ENCODE results near the gene CCND3.
A peak's percentile ranks its signal among the peaks of the same experiment; 100 is the strongest.

CCND3 gene

DNA sequence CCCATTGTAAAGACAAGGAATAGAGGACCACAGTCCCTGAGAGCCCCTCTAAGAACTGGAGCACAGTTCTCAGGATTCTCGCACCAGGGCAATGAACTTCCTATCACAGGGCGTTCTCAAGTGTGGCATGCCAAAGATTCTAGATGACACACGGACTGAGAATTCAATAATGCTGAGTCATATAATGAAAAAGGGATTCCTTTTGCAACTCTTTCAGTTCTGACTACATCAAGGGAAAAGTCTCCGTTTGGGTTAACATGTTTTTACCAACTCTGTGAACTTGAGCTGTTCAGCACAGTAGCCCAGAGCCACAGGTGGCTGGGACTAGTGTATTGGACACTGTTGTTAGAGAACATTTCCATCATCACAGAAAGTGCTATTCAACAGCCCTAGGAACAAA, 24.1 kb downstream of the CCND3 start:
- no peak for DNase-seq

DNA sequence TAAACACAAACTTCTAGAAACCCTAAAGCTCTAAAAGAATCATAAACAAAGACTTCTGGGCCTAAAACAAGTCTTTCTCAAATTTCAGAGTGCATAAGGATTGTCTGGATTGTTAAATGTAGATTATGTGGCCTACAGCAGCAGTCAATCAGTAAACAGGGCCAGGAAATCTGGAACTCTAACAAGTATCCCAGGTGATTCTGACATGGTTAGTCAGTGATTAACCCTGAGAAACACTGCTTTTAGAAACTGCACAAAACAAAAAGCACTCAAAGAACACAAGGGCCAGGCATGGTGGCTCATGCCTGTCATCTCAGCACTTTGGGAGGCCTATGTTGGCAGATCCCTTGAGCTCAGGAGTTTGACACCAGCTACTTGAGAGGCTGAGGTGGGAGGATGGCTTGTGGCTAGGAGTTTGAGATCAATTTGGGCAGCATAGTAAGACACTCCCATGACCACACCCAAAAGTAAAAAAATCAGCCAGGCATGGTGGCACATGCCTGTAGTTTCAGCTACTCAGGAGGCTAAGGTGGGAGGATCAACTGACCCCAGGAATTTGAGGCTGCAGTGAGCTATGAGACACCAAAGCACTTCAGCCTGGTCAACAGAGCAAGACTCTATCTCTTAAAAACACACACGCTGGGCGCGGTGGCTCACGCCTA, 26.6 kb downstream of the CCND3 start:
- DNase-seq = no peak

DNA sequence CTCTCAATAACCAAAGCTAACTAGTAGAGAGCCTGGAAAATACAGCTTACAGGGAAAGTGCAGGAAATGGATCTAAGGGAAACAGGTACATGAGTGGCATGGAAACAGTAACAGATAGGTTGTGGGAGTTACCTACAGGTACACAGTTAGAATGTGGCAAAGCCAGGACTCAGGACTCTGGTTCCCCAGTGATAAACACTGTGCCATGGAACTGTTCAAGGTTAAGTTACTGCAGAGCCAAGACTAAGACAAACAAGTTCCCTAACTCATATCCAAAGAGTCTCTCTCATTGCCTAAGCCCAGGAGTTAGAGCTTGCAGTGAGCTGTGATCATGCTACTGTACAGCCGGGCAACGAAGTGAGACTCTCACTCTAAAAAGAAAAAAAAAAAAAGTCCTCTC, 27.3 kb downstream of the CCND3 start:
- DNase-seq = no peak

DNA sequence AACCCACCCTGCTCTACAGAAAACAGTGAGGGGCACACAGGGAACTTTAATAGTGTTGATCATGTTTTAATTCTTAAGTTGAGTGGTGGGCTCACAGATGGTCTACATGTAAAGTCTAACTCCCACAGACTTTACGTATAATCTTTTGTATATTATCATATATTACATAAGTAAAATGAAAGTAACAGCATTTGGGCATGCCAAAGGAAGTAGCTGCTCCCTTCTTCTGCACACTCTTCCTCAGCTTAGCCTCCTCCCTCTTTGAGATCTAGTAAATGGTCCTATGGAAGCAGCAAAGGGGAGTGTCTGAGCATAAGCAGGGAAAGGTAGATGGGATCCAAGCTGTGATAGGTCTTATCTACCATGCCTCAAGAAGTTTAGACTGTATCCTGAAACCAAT, 31.9 kb downstream of the CCND3 start:
- DNase-seq = no peak

DNA sequence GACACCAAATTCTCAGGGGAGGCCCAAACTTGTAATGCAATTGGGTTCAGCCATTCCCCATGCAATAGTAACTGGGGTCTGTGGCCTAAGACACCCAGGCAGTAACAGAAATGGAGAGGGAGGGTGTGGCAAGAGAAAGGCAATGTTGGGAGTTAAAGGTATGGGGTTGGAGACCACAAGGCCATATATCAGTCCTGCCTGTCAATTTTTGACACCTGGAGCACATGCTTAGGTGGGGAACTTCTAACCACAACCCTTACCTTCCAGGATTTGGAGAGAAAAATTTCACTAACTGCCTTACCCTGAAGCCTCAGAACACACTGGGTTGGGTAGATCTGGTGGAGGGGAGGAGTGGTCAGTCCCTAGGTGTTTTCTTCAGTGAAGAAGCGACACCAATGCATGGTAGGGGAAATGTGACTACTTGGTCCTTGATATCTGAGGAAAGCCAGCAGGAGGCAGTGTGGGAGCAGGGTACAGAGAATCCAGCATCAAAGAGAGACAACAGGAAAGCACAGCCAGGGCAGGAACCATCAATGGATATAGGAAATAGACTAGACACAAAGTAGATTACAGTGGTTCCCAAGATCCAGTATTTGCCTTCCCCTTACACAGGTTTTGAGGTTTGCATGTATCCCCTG, 39.6 kb downstream of the CCND3 start:
- peak; percentile 74 for DNase-seq

DNA sequence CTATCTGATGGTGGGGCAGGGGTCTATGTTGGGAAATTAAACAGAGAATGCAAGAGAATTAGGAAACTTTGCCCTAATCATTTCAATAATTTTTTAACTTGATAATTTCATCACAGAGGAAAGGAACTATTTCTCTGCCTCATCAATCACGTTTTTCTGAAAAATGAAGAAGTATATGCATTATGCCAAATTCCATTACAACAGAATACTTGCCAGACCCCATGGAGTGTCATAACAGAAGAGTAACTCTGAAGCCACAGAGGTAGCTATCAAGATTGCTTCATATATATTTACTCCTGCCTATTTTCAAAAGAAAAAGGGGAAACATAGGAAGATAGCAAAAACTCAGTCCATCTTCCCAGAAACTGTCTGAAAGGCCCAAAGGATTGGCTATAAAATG, 40.7 kb downstream of the CCND3 start:
- no peak for DNase-seq

DNA sequence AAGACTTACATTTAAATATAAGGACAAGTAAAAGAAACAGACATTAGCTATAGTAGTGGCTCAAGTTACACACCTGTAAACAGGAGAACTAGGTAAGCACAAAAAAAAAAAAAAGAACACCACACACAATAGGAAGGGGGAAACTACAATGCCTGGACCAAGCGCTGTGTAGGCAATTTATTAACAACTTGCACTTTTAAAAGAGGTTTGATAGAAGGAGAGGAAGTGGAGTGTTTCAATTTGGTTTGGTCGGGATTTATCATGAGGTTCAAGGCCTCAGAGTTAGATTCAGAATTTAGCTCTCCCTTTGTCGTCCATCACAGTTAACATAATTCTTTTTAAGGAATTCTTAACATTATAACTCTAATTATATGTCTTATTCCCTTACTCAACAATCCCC, 45.3 kb downstream of the CCND3 start:
- no peak for DNase-seq

DNA sequence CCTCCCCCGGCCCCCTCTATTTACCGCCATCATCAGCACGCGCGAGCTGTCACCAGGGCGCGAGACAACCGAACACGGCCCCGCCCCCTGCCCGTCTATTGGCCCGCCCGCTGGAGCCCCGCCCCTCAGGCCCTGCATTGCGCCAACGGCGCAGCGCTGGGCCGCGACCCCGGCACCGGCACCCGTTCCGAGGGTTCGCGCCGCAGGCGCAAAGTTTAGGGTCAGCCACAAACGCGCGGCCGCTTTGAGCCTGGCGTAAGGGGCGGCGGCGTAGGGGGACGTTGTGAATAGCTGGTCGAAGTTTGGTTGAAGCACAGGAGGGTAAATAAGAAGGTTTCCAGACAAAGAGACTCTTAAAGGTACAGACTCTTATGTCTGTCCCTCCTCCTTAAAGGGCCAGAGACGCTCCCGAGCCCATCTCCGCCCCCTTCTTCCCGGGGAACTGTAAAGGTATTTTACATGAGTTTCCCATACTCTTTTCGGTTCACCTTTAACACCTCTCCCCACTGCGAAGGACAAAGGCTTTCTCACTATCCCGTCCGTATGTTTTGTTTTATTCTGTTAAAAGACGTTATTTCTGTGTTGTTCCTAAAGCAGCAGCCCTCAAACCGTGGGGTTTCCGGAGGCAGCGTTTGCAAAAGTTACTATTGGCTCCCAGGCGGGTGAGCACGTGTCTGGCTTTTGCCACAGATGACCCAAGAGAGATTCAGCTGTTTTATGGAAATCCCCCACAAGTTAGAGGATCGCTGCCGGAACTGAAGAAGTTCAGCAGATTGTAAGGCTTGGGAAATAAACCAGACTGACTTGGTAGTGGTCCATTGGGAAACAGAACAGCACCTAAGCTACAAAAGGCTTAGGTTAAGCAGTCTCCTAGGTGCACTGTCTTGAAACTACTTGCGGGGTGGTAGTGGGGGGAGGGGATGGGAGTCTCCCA, 46.0 kb downstream of the CCND3 start, which contains the start of gene USP49:
TSS of gene USP49 (minus strand) at position 76 of the 934 bp plus-strand sequence. CDS start 88,392 bp downstream, outside the sequence.
- peak; percentile 89 for DNase-seq

DNA sequence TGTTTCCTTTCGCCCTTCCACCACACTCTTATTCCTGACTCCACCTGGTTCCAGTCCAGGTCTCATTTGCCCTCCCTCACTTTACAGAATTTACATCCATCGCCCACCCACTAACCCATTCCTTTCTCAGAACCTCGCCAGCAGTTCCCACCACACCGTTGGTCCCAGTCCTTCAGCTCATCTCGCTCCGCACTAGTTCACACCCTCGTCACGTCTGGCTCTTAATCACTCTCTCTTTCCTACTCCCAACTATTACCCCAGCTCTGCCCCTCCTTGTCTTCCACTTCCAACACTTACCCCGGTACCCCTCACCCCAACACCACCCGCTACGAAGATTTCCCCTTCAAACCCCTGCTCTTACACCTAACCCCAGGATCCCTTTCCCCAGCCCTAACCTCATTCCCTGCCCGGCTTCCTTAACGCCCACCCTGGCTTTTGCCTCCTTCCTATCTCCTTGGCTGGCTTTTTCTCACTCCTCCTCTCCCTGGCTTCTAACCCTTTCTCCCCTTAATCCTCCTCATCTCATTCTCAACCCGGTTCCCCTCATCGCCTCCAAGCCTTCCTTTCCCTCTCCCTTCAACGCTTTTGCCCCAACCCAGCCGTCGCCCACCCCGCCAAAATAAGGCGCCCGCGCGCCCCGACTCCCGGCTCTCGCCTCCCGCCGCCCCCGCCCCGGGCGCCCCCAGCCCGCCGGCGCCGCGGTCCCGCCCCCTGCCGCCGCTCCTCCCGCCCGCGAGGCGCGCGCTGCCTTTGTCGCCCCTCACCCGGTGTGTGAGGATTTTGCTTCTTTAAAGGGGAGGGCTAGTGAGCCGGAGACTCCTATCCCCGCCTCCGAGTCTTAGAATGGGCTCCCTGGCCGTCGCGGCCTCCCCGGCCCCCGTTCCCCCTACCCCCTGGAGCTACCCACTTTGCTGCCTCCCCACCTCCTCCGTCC, 47.0 kb downstream of the CCND3 start:
- peak; percentile 2 for DNase-seq

DNA sequence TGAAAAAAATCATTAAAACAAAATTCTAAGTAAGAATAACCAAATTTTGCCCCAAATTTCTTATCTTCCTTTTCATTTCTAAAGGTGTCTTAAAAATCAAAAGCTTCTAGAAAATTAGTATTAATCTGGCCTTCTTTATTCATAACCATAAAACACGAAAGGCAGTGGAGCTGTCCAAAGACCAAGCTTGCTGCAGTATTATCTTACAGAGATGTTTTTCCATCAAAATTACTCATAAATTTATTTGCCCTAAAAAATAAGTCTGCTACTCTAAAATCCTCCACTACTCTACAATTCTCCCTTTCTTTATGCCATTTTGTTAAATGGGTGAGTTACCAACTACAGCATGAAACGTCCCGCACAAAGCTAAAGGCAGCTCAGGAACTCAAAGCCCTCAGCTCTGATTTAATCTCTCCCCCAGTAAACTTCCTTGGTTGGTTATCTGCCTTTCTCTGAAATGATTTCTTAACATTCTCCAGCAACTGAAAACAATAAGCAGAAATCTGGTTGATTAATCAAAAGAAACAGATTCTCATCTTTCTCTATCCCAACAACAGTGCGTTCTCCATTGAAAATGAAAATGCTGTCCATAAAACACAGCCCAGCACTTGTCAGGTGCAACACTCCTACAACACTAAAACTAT, 48.6 kb downstream of the CCND3 start:
- DNase-seq = no peak

DNA sequence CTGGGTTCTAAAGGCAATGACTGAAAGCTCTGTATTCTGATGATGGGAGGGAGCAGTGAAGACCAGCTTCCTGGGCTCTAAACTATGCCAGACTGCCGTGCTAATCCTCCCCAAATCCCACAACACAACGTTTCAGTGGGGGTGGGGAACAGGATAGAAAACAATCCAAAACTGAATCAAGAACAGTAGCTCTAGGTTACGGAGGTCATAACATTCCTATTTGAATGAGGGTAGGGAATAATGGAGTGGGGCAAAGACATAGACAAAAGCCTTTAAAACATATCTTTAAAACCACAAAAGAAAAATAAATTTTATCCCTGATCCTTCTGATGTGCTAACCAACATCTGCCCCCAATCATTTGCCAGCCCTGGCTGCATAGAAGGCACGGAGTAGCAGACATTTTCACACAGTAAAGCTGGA, 54.3 kb downstream of the CCND3 start:
- no peak for DNase-seq

DNA sequence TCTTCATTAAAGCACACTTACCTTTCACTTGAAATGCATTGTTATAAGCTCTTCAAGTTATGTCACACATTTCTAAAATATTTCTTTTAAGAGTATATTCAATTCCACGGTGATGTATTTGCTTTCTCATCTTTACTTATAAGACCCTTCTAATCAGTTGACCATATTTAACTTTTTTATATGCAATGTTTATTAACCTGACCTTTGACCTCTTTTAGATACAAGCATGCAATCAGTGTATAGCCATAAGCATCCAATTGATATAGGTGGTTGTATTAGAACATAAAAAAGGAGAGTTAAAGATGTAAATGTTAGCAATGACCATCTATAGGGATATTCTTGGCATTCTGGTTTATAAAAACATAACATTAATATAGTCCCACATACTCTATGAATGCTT, 55.7 kb downstream of the CCND3 start:
- DNase-seq = no peak

DNA sequence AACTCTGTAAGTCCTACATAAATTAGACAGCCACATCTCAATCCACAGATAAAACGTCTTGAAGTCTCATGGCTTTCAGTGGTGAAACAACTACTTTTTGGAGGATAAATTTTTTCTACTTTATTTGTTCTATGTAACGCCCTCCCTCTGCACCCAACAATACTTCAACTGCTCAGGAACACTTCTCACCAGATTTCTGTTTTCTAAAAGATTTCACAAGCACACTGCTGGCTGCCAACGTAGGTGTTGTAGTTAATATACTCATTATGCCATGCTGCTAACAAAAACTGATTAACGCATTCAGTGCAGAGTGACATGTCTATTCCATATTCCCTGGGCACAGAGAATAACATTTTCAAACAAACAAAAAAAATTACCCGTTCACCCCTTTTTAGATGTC, 56.7 kb downstream of the CCND3 start:
- DNase-seq = no peak
